NT2/D1 (cell line): Measurements from ENCODE around the gene ZNF500.
"Not testable (repeated sequence)": the region's sequence is repeated elsewhere in the genome, so short reads cannot be mapped to it uniquely, and the experiment has no call there.

Source experiments
- SUZ12 ChIP-seq: IDR thresholded peaks from 2 replicates; pipeline ENCODE4 v1.6.1; 2011; ENCODE audit not compliant: insufficient read length, insufficient read depth; ENCODE audit errors: extremely low read depth
- YY1 ChIP-seq: IDR thresholded peaks from 2 replicates; pipeline ENCODE4 v1.6.1; 2011; ENCODE audit not compliant: insufficient read length, insufficient read depth
- ZNF274 ChIP-seq: IDR thresholded peaks from 2 replicates; pipeline ENCODE4 v1.6.1; 2011; ENCODE audit warnings: mild to moderate bottlenecking, low read depth, low read length

DNA sequence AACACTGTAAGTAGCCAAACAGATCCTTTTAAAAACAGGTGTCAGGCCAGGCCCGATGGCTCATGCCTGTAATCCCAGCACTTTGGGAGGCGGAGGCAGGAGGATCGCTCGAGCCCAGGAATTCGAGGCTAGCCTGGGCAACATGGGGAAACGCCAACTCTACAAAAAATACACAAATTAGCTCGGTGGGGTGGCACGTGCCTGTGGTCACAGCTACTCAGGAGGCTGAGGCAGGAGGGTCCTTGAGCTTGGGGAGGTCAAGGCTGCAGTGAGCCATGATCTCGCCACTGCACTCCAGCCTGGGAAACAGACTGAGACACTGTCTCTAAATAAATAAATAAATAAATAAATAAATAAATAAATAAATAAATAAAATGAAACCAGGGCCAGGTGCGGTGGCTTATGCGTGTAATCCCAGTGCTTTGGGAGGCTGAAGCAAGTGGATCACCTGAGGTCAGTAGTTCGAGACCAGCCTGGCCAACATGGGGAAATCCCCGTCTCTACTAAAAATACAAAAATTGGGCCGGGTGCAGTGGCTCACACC, 17.6 kb upstream of the ZNF500 start:
- TF ChIP-seq ZNF274, SUZ12, YY1: not testable (repeated sequence)
